MV-4-11 (cell line): ENCODE data around the gene NCAPD2.

Experiments used
- DNase-seq: peaks from one replicate; lab custom pipeline; 2025; lab: John Stamatoyannopoulos, UW

The NCAPD2 gene

GRCh38 chr12:6570264-6570887, 76.5 kb downstream of the NCAPD2 start:
- DNase-seq = peak; percentile 42

GRCh38 chr12:6573001-6573400, 79.1 kb downstream of the NCAPD2 start:
- DNase-seq = no peak

- no peak for DNase-seq
Observed at GRCh38 chr12:6574576-6575295, 80.8 kb downstream of the NCAPD2 start.

GRCh38 chr12:6575648-6576047, 81.7 kb downstream of the NCAPD2 start:
- DNase-seq = no peak
